Testis (tissue), 2 donors: Measurements from ENCODE around the gene NEU1.

Experiments used
- POLR2A ChIP-seq: fragments of 450-650 bp; IDR thresholded peaks from one replicate; pipeline ENCODE4 v1.6.1; 2017; ENCODE audit warnings: antibody characterized with exemption, mild to moderate bottlenecking, moderate library complexity
- TF ChIP-seq, protein P1 (sequence below), 3 experiments: fragments of 450-650 bp in 2 of 3; fragments of 200-600 bp in 1 of 3; sonication (generic) in 1 of 3; IDR thresholded peaks; one replicate each; pipeline ENCODE4 v1.5.1; 2016 to 2019; ENCODE audit warnings: antibody characterized with exemption in 3 of 3, mild to moderate bottlenecking in 2 of 3, moderate library complexity in 1 of 3

DNA sequence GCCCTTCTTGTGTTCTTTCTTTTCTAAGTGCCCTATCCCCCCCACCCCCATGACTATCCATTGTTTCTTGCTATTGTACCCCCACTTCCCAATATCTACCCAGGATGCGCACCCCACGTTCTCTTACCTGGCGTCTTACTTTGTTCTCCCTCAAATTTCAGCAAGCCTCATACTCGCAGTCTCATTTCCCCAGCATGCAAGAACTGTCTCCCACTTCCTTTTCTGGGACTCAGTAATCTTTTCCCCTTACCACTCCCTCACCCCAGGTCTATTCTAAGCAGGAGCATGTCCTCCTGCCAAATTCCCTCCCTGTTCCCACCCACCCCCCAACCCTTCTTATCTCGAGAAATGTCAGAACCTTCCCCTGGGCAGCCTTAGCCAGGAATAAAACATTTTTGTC is 36.6 kb upstream of the NEU1 start:
- TF ChIP-seq, protein P1, sequence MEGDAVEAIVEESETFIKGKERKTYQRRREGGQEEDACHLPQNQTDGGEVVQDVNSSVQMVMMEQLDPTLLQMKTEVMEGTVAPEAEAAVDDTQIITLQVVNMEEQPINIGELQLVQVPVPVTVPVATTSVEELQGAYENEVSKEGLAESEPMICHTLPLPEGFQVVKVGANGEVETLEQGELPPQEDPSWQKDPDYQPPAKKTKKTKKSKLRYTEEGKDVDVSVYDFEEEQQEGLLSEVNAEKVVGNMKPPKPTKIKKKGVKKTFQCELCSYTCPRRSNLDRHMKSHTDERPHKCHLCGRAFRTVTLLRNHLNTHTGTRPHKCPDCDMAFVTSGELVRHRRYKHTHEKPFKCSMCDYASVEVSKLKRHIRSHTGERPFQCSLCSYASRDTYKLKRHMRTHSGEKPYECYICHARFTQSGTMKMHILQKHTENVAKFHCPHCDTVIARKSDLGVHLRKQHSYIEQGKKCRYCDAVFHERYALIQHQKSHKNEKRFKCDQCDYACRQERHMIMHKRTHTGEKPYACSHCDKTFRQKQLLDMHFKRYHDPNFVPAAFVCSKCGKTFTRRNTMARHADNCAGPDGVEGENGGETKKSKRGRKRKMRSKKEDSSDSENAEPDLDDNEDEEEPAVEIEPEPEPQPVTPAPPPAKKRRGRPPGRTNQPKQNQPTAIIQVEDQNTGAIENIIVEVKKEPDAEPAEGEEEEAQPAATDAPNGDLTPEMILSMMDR (IDR thresholded peaks at IDR 0.05) = no peak
- no peak for TF ChIP-seq POLR2A
